Breast epithelium (tissue), 4 donors: ENCODE results near the gene CDH4. TPM values are rescaled to one million over a fixed set of nuclear protein-coding genes. Genes with fewer than 3 reads are reported as not detected.

Source experiments
- DNase-seq, 2 donors: peaks; one replicate each; pipeline ENCODE4 v3.0.0-alpha.2; 2019; ENCODE audit warnings: low spot score in 2 of 2
- H3K27ac ChIP-seq, 2 donors: fragments of 200-600 bp; sonication (generic) in 1 of 2; one replicate each; pipeline ENCODE4 v1.5.1; 2016 to 2019; ENCODE audit warnings: mild to moderate bottlenecking in 1 of 2
- H3K27me3 ChIP-seq, 2 donors: fragments of 200-600 bp; sonication (generic) in 1 of 2; one replicate each; pipeline versions ENCODE4 v1.5.1 to v1.6.0; 2017 to 2019; ENCODE audit warnings: control low read depth in 1 of 2, mild to moderate bottlenecking in 1 of 2
- H3K36me3 ChIP-seq: fragments of 200-600 bp; one replicate; pipeline ENCODE4 v1.5.1; 2019
- H3K4me1 ChIP-seq, 2 donors: fragments of 200-600 bp; sonication (generic); one replicate each; pipeline ENCODE4 v1.5.1; 2016 to 2019; ENCODE audit warnings: control low read depth in 1 of 2
- H3K4me3 ChIP-seq, 3 donors: fragments of 200-600 bp; sonication (generic); 1 replicate in 2 of 3; 2 replicates in 1 of 3; pipeline ENCODE4 v1.5.1; 2016 to 2019; ENCODE audit warnings: mild to moderate bottlenecking in 3 of 3, moderate library complexity in 2 of 3
- H3K9me3 ChIP-seq, 2 donors: fragments of 200-600 bp; sonication (generic) in 1 of 2; one replicate each; pipeline ENCODE4 v1.5.1; 2016 to 2019; ENCODE audit warnings: control low read depth in 1 of 2
- CTCF ChIP-seq, 3 donors: fragments of 450-650 bp; IDR thresholded peaks; one replicate each; pipeline ENCODE4 v1.5.1; 2016 to 2017; ENCODE audit warnings: antibody characterized with exemption in 3 of 3, mild to moderate bottlenecking in 3 of 3, moderate library complexity in 3 of 3
- POLR2A ChIP-seq: fragments of 450-650 bp; IDR thresholded peaks from one replicate; pipeline ENCODE4 v1.6.1; 2016; ENCODE audit warnings: antibody characterized with exemption, mild to moderate bottlenecking, moderate library complexity
- POLR2AphosphoS5 ChIP-seq, 3 donors: sonication (generic); formaldehyde crosslinking; IDR thresholded peaks; one replicate each; pipeline ENCODE4 v1.6.1; 2017; ENCODE audit warnings: antibody characterized with exemption in 3 of 3
- intact Hi-C: fragments of 100-400 bp; cut with DNase I; formaldehyde crosslinking; loops from one replicate; pipeline ENCODE4 v1.15.1; 2023; ENCODE audit warnings: low total_unique reads
- total RNA-seq, 3 donors: library from RNA; depleted of rRNA; stranded (reverse); fragments of >200 nt; gene quantifications; one replicate each; pipeline ENCODE4 v1.1.0, GENCODE V29; 2016

The CDH4 gene
- total RNA-seq, 3 donors from 2014 or later = under 0.01 TPM; not detected in 2

GRCh38 chr20:61649105-61649859 lies 397.2 kb downstream of the CDH4 start:
- intact Hi-C loops = no loop called here
- no peaks in the 10 kb centered on the region for H3K9me3 ChIP-seq

GRCh38 chr20:61649860-61650162 lies 397.8 kb downstream of the CDH4 start:
- H3K27me3 ChIP-seq = peaks cover 0 to 15% of the 10 kb centered on the region in 2 donors
- intact Hi-C loops = no loop called here
- no peak overlapping the region for H3K4me3 ChIP-seq
- no peak overlapping the region for H3K27ac ChIP-seq
- TF ChIP-seq POLR2AphosphoS5 (IDR thresholded peaks at IDR 0.05) (no peak), POLR2A (no peak), CTCF (IDR thresholded peaks at IDR 0.05) (no peak)
- H3K9me3 ChIP-seq = no peaks in the 10 kb centered on the region
- H3K36me3 ChIP-seq = no peaks in the 10 kb centered on the region
- no peak for DNase-seq
- H3K4me1 ChIP-seq = no peaks in the 10 kb centered on the region

More at GRCh38 chr20:61649105-61649859, 397.2 kb downstream of the CDH4 start:
- H3K4me1 ChIP-seq = no peaks in the 10 kb centered on the region
- no peak for DNase-seq
- no peaks in the 10 kb centered on the region for H3K36me3 ChIP-seq
- H3K4me3 ChIP-seq = no peak overlapping the region
- TF ChIP-seq POLR2AphosphoS5 (IDR thresholded peaks at IDR 0.05) = no peak
- no peak for TF ChIP-seq POLR2A
- no peak for TF ChIP-seq CTCF (IDR thresholded peaks at IDR 0.05)
- H3K27me3 ChIP-seq = peaks cover 0 to 15% of the 10 kb centered on the region in 2 donors
- no peak overlapping the region for H3K27ac ChIP-seq

- H3K36me3 ChIP-seq = no peaks in the 10 kb centered on the region
- H3K27me3 ChIP-seq = peaks cover 0 to 15% of the 10 kb centered on the region in 2 donors
- H3K4me3 ChIP-seq = no peak overlapping the region
- DNase-seq = no peak
- H3K9me3 ChIP-seq = no peaks in the 10 kb centered on the region
- intact Hi-C loops = no loop called here
- H3K4me1 ChIP-seq = no peaks in the 10 kb centered on the region
- H3K27ac ChIP-seq = no peak overlapping the region
- no peak for TF ChIP-seq POLR2A
- no peak for TF ChIP-seq CTCF (IDR thresholded peaks at IDR 0.05)
- TF ChIP-seq POLR2AphosphoS5 (IDR thresholded peaks at IDR 0.05) = no peak
Measured at GRCh38 chr20:61650912-61651733, 399.1 kb downstream of the CDH4 start.

- Histone ChIP-seq H3K4me3 (no peak overlapping the region), H3K4me1 (no peaks in the 10 kb centered on the region), H3K36me3 (no peaks in the 10 kb centered on the region), H3K9me3 (no peaks in the 10 kb centered on the region), H3K27ac (no peak overlapping the region), H3K27me3 (peaks cover 0 to 10% of the 10 kb centered on the region in 2 donors)
- TF ChIP-seq CTCF (IDR thresholded peaks at IDR 0.05) (no peak), POLR2A (no peak), POLR2AphosphoS5 (IDR thresholded peaks at IDR 0.05) (no peak)
- DNase-seq = no peak
- intact Hi-C loops = no loop called here
Measured at GRCh38 chr20:61652146-61652545, 400.1 kb downstream of the CDH4 start.

- no peak for DNase-seq
- H3K27me3 ChIP-seq = peaks cover 0 to 7% of the 10 kb centered on the region in 2 donors
- H3K4me3 ChIP-seq = no peak overlapping the region
- no peak overlapping the region for H3K27ac ChIP-seq
- no peaks in the 10 kb centered on the region for H3K36me3 ChIP-seq
- no peak for TF ChIP-seq POLR2A
- TF ChIP-seq CTCF (IDR thresholded peaks at IDR 0.05) = no peak
- no peak for TF ChIP-seq POLR2AphosphoS5 (IDR thresholded peaks at IDR 0.05)
- no peaks in the 10 kb centered on the region for H3K9me3 ChIP-seq
- H3K4me1 ChIP-seq = no peaks in the 10 kb centered on the region
- intact Hi-C loops = no loop called here
Measured at GRCh38 chr20:61654726-61655125, 402.7 kb downstream of the CDH4 start.
